Keratinocyte (primary cell): ENCODE data around the gene DNAAF9. TPM values are rescaled to one million over a fixed set of nuclear protein-coding genes. Genes with fewer than 3 reads are reported as not detected.

Source experiments
- DNase-seq: peaks from one replicate; pipeline ENCODE4 v3.0.0-alpha.2; 2011; ENCODE audit warnings: low read depth, missing footprints, low spot score
- FAIRE-seq: peaks from 2 replicates; lab custom pipeline; 2011; peaks lifted over from hg19 to GRCh38; lab: Jason Lieb, UNC
- H2AFZ ChIP-seq: 2 replicates; pipeline ENCODE4 v1.6.0; 2012; ENCODE audit warnings: low read length, control low read depth, inconsistent platforms; ENCODE audit not compliant: control insufficient read depth
- H3K27ac ChIP-seq: 2 replicates; pipeline ENCODE4 v1.5.1; 2011; ENCODE audit warnings: low read length; ENCODE audit not compliant: control insufficient read depth, insufficient read depth
- H3K27me3 ChIP-seq: 3 replicates; pipeline ENCODE4 v1.6.0; 2011; ENCODE audit warnings: low read length; ENCODE audit not compliant: control insufficient read depth, insufficient read depth; ENCODE audit errors: extremely low read depth
- H3K36me3 ChIP-seq, 2 experiments: 2 replicates in 1 of 2; 3 replicates in 1 of 2; pipeline ENCODE4 v1.5.1; 2011; ENCODE audit warnings: low read length in 2 of 2, mild to moderate bottlenecking in 1 of 2; ENCODE audit not compliant: control insufficient read depth in 2 of 2, insufficient read depth in 2 of 2; ENCODE audit errors: extremely low read depth in 1 of 2
- H3K4me1 ChIP-seq: 3 replicates; pipeline ENCODE4 v1.5.1; 2011; ENCODE audit warnings: low read length; ENCODE audit not compliant: control insufficient read depth, insufficient read depth; ENCODE audit errors: extremely low read depth
- H3K4me2 ChIP-seq: 3 replicates; pipeline ENCODE4 v1.6.0; 2011; ENCODE audit warnings: low read depth, low read length; ENCODE audit not compliant: control insufficient read depth, insufficient read depth; ENCODE audit errors: extremely low read depth
- H3K4me3 ChIP-seq, 3 experiments: fragments of 200-600 bp in 1 of 3; sonication (generic) in 1 of 3; 2 replicates in 2 of 3; 3 replicates in 1 of 3; pipeline ENCODE4 v1.5.1; 2011 to 2016; ENCODE audit warnings: low read length in 3 of 3, mild to moderate bottlenecking in 3 of 3, control low read depth in 2 of 3, inconsistent platforms in 1 of 3, low read depth in 1 of 3, mixed read lengths in 1 of 3, mixed run types in 1 of 3, moderate library complexity in 1 of 3; ENCODE audit not compliant: control insufficient read depth in 2 of 3, insufficient read depth in 2 of 3; ENCODE audit errors: extremely low read depth in 1 of 3
- H3K79me2 ChIP-seq: 2 replicates; pipeline ENCODE4 v1.6.0; 2012; ENCODE audit warnings: low read length; ENCODE audit not compliant: control insufficient read depth, insufficient read depth
- H3K9ac ChIP-seq: 3 replicates; pipeline ENCODE4 v1.6.0; 2011; ENCODE audit warnings: low read length; ENCODE audit not compliant: control insufficient read depth, insufficient read depth; ENCODE audit errors: extremely low read depth
- H3K9me1 ChIP-seq: 3 replicates; pipeline ENCODE4 v1.6.0; 2011; ENCODE audit warnings: low read length; ENCODE audit not compliant: control insufficient read depth, insufficient read depth; ENCODE audit errors: extremely low read depth
- H3K9me3 ChIP-seq: 2 replicates; pipeline ENCODE4 v1.5.1; 2012; ENCODE audit warnings: low read depth, low read length; ENCODE audit not compliant: control insufficient read depth
- H4K20me1 ChIP-seq: 3 replicates; pipeline ENCODE4 v1.6.0; 2011; ENCODE audit warnings: low read length; ENCODE audit not compliant: control insufficient read depth, insufficient read depth; ENCODE audit errors: extremely low read depth
- EZH2 ChIP-seq: IDR thresholded peaks from one replicate; pipeline ENCODE4 v1.6.1; 2012; ENCODE audit warnings: inconsistent platforms, mild to moderate bottlenecking, low read length, moderate library complexity
- dilution Hi-C: fragments of 300-500 bp; cut with MboI; formaldehyde crosslinking; loops from one replicate; pipeline ENCODE4 v1.7.0; 2020; ENCODE audit warnings: low sequenced_read_pairs; ENCODE audit not compliant: extremely low pct_ligation_motif_present
- polyA plus RNA-seq, 5 experiments: library from polyadenylated mRNA; depleted of rRNA in 3 of 5; stranded (reverse) in 3 of 5; stranded (forward) in 1 of 5; unstranded in 1 of 5; fragments of >200 nt; gene quantifications; 1 replicate in 1 of 5; 2 replicates in 3 of 5; 3 replicates in 1 of 5; pipeline versions ENCODE4 v1.2.1 to v1.2.3, GENCODE V29; 2011 to 2012; ENCODE audit warnings: missing spikeins in 2 of 5, low read depth in 1 of 5, low replicate concordance in 1 of 5
- TF ChIP-seq, protein P1 (sequence below), 3 experiments: IDR thresholded peaks in 1 of 3; conservative IDR thresholded peaks in 1 of 3; optimal IDR thresholded peaks in 1 of 3; 2 replicates in 2 of 3; 3 replicates in 1 of 3; pipeline versions ENCODE3 to v1.5.1; 2011; ENCODE audit warnings: low read length in 3 of 3, mild to moderate bottlenecking in 3 of 3, moderate library complexity in 2 of 3, control low read depth in 1 of 3, inconsistent platforms in 1 of 3; ENCODE audit not compliant: insufficient read depth in 2 of 3; ENCODE audit errors: extremely low read depth in 1 of 3

The DNAAF9 gene
- polyA plus RNA-seq, 1 donor (not counting 4 experiments of a cell fraction or from before 2014, with no cell fraction given): 9.2 TPM

DNA sequence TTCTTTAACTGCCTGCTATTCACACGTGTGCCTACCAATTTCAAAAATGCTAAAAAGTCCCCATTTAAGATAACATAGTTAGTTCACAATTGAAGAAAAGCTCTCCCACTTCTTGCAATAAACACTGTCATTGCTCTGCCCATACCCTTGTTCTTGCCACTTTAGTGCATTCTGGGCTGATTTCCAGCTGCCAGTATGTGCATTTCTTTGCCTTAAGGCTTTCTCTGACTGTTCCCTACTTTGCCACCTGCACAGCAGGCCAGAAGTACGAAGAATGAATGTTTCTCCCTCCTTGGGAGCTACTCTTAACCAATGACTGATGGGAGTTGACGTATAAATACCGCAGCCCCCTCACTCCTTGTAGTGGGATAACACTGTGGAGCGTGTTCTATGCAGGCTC is 47.4 kb upstream of the DNAAF9 start:
- Histone ChIP-seq H2AFZ (no peak overlapping the region), H3K9me1 (no peaks in the 10 kb centered on the region), H3K36me3 (no peaks in the 10 kb centered on the region), H3K4me2 (no peak overlapping the region), H3K9me3 (no peaks in the 10 kb centered on the region), H3K4me3 (no peak overlapping the region), H3K79me2 (no peaks in the 10 kb centered on the region), H3K27ac (no peak overlapping the region), H3K27me3 (peaks cover 8% of the 10 kb centered on the region), H3K4me1 (no peaks in the 10 kb centered on the region), H3K9ac (no peak overlapping the region), H4K20me1 (no peaks in the 10 kb centered on the region)
- dilution Hi-C loops: no loop called here
- peak; percentile 26 for FAIRE-seq
- TF ChIP-seq EZH2: no peak
- TF ChIP-seq, protein P1, sequence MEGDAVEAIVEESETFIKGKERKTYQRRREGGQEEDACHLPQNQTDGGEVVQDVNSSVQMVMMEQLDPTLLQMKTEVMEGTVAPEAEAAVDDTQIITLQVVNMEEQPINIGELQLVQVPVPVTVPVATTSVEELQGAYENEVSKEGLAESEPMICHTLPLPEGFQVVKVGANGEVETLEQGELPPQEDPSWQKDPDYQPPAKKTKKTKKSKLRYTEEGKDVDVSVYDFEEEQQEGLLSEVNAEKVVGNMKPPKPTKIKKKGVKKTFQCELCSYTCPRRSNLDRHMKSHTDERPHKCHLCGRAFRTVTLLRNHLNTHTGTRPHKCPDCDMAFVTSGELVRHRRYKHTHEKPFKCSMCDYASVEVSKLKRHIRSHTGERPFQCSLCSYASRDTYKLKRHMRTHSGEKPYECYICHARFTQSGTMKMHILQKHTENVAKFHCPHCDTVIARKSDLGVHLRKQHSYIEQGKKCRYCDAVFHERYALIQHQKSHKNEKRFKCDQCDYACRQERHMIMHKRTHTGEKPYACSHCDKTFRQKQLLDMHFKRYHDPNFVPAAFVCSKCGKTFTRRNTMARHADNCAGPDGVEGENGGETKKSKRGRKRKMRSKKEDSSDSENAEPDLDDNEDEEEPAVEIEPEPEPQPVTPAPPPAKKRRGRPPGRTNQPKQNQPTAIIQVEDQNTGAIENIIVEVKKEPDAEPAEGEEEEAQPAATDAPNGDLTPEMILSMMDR (optimal IDR thresholded peaks at IDR 0.05 in 1 of 3, IDR thresholded peaks at IDR 0.05 in 1 of 3, conservative IDR thresholded peaks at IDR 0.05 in 1 of 3; ENCODE audit: extremely low read depth in 1 of 3, insufficient read depth in 2 of 3, low read length in 3 of 3): no peak
- no peak for DNase-seq

- no peaks in the 10 kb centered on the region for H4K20me1 ChIP-seq
These were observed 45.2 kb upstream of the DNAAF9 start for GRCh38 chr20:3452690-3453089.

DNA sequence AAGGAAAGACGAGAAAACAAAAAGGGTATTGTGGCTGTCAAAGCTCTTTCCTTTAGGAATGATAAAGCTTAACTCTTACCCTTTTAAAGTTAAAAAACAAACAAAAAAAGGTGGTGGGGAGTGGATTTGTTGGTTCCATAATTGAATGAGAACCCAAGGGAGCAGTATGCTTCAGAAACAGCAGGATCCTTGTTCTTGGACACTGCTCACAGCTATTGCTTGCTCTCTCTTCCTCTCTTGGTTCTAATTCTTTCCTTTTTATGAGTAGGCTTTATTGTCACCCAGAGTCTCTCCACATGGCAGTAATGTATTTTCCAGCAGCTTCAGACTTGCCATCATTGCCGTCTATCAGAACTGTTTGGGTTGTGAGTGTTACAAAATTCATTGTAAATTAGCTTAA is 44.7 kb upstream of the DNAAF9 start:
- Histone ChIP-seq H4K20me1 (no peaks in the 10 kb centered on the region), H2AFZ (no peak overlapping the region), H3K9ac (no peak overlapping the region), H3K4me2 (no peak overlapping the region), H3K27me3 (peaks cover 2% of the 10 kb centered on the region), H3K27ac (no peak overlapping the region), H3K4me3 (no peak overlapping the region), H3K4me1 (no peaks in the 10 kb centered on the region), H3K9me3 (no peaks in the 10 kb centered on the region), H3K79me2 (no peaks in the 10 kb centered on the region), H3K9me1 (no peaks in the 10 kb centered on the region), H3K36me3 (no peaks in the 10 kb centered on the region)
- dilution Hi-C loops: no loop called here
- no peak for DNase-seq
- FAIRE-seq: no peak
- TF ChIP-seq EZH2: no peak
- TF ChIP-seq, protein P1 (optimal IDR thresholded peaks at IDR 0.05 in 1 of 3, IDR thresholded peaks at IDR 0.05 in 1 of 3, conservative IDR thresholded peaks at IDR 0.05 in 1 of 3; ENCODE audit: extremely low read depth in 1 of 3, insufficient read depth in 2 of 3, low read length in 3 of 3): no peak

More at GRCh38 chr20:3452690-3453089, 45.2 kb upstream of the DNAAF9 start:
- H3K9me1 ChIP-seq: no peaks in the 10 kb centered on the region
- peak; percentile 51 for FAIRE-seq
- peaks cover 8% of the 10 kb centered on the region for H3K27me3 ChIP-seq
- dilution Hi-C loops: no loop called here
- no peaks in the 10 kb centered on the region for H3K79me2 ChIP-seq
- H3K36me3 ChIP-seq: no peaks in the 10 kb centered on the region
- no peak overlapping the region for H3K27ac ChIP-seq
- H3K4me2 ChIP-seq: no peak overlapping the region
- no peak for DNase-seq
- H2AFZ ChIP-seq: no peak overlapping the region
- H3K9me3 ChIP-seq: no peaks in the 10 kb centered on the region
- no peak overlapping the region for H3K4me3 ChIP-seq
- H3K4me1 ChIP-seq: no peaks in the 10 kb centered on the region
- no peak for TF ChIP-seq EZH2
- H3K9ac ChIP-seq: no peak overlapping the region
